ENCODE data around the gene TMIE.

DNA sequence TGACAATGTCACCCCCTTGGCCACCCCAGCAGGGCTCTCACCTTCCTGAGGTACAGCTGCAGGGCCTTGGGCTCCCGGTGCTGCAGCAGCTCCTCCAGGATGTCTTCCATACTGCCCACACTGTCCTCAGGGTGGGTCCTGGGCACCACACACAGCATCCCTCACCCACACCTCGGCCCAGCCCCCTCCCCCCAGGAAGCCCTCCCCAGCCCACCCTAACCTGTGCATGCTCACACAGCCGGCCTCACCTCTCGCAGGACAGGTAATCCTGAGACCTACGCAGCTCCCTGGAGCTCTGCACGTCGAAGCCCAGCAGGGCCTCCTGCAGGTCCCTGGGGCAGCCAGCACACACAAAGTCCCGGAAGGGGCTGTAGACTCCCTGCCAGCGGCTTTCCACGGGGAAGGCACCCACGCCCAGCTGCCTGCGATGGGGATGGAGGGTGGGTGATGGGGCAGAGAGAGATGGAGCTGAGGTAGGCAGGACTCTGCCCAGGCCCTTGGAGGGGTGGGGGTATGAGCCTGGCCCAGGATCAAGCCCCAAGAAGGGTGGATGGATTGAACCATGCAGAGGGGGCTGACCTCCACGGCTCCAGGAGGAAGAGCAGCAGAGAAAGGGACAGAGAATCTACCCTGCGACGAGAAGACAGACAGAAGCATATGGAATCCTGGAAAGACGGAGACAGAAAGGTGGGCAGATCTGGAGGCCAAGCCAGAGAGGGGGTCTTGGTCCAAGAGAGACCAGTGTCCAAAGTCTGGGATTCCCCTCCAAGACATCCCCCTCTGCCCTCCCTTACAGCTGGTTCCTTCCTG lies 24.4 kb upstream of the TMIE start:
- TF ChIP-seq, protein P1, sequence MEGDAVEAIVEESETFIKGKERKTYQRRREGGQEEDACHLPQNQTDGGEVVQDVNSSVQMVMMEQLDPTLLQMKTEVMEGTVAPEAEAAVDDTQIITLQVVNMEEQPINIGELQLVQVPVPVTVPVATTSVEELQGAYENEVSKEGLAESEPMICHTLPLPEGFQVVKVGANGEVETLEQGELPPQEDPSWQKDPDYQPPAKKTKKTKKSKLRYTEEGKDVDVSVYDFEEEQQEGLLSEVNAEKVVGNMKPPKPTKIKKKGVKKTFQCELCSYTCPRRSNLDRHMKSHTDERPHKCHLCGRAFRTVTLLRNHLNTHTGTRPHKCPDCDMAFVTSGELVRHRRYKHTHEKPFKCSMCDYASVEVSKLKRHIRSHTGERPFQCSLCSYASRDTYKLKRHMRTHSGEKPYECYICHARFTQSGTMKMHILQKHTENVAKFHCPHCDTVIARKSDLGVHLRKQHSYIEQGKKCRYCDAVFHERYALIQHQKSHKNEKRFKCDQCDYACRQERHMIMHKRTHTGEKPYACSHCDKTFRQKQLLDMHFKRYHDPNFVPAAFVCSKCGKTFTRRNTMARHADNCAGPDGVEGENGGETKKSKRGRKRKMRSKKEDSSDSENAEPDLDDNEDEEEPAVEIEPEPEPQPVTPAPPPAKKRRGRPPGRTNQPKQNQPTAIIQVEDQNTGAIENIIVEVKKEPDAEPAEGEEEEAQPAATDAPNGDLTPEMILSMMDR (optimal IDR thresholded peaks at IDR 0.05 in 1 of 3, IDR thresholded peaks at IDR 0.05 in 1 of 3, conservative IDR thresholded peaks at IDR 0.05 in 1 of 3; ENCODE audit: extremely low read depth in 1 of 3, insufficient read depth in 2 of 3, low read length in 3 of 3) = no peak
- no peak for TF ChIP-seq EZH2 (IDR thresholded peaks at IDR 0.05; ENCODE audit: low read length)
